Measurements from ENCODE around the gene CATSPERE. TPM values are rescaled to one million over a fixed set of nuclear protein-coding genes. Genes with fewer than 3 reads are reported as not detected.
A peak's percentile ranks its signal among the peaks of the same experiment; 100 is the strongest.

CATSPERE gene
- total RNA-seq, 4 donors from 2014 or later: 0.49 to 0.58 (median 0.56) TPM; not detected in 1

GRCh38 chr1:244450597-244451538 is 10.2 kb upstream of the CATSPERE start:
- Histone ChIP-seq H3K9me3 (no peaks in the 10 kb centered on the region), H3K4me1 (peaks cover 33 to 37% of the 10 kb centered on the region in 2 donors), H3K36me3 (no peaks in the 10 kb centered on the region), H3K4me3 (peak overlapping the region; percentile 89 to 99 (median 94)), H3K27ac (peak overlapping the region; percentile 96 to 99 (median 98)), H3K27me3 (no peaks in the 10 kb centered on the region)
- in situ Hi-C loops (cut with MboI; ENCODE audit: low sequenced_read_pairs in 4 of 4) (loop anchor here in 3 of 4 donors (5.0 to 25.0 kb wide), 4 partner anchors 196 to 561 kb away; partner anchors contain the start of gene DESI2 (in 2 of the 3)), intact Hi-C loops (cut with DNase I; ENCODE audit: low total_unique reads) (loop anchor here (5.0 to 10.0 kb wide), 2 partner anchors 384 to 404 kb away; partner anchors contain the start of gene COX20)
- DNase-seq (peak in 1 of 2 donors; percentile 39), ATAC-seq (peak; percentile 30 to 34)
- TF ChIP-seq POLR2A (IDR thresholded peaks at IDR 0.05) (peak; percentile 22 to 26), CTCF (IDR thresholded peaks at IDR 0.05 in 4 of 5, conservative IDR thresholded peaks at IDR 0.05 in 1 of 5) (no peak)

- in situ Hi-C loops (cut with MboI; ENCODE audit: low sequenced_read_pairs in 4 of 4): loop anchor here in 3 of 4 donors (5.0 to 25.0 kb wide), 4 partner anchors 196 to 561 kb away; partner anchors contain the start of gene DESI2 (in 2 of the 3)
- Histone ChIP-seq H3K4me1 (peaks cover 28 to 34% of the 10 kb centered on the region in 2 donors), H3K36me3 (no peaks in the 10 kb centered on the region), H3K27ac (peak within 1 kb of the TSS; percentile 96 to 99 (median 98)), H3K9me3 (no peaks in the 10 kb centered on the region), H3K4me3 (peak within 1 kb of the TSS; percentile 89 to 99 (median 94)), H3K27me3 (no peaks in the 10 kb centered on the region)
- ATAC-seq (peak; percentile 45 to 48), DNase-seq (no peak)
- TF ChIP-seq CTCF (IDR thresholded peaks at IDR 0.05 in 4 of 5, conservative IDR thresholded peaks at IDR 0.05 in 1 of 5): no peak
- peak; percentile 82 to 87 for TF ChIP-seq POLR2A (IDR thresholded peaks at IDR 0.05)
- intact Hi-C loops (cut with DNase I; ENCODE audit: low total_unique reads): loop anchor here (5.0 to 10.0 kb wide), 2 partner anchors 383 to 404 kb away; partner anchors contain the start of gene COX20
These were observed 9.5 kb upstream of the CATSPERE start, which contains the start of gene ADSS2 for GRCh38 chr1:244451539-244451950. TSS of gene ADSS2 (minus strand) at chr1:244451909. CDS start at chr1:244451817, 92 bp downstream.

- intact Hi-C loops (cut with DNase I; ENCODE audit: low total_unique reads): loop anchor here (1.0 to 10.0 kb wide), 5 partner anchors 200 to 1197 kb away; partner anchors contain the start of genes CEP170, COX20 and HNRNPU
- Histone ChIP-seq H3K27me3 (no peaks in the 10 kb centered on the region), H3K4me3 (peak overlapping the region; percentile 89 to 99 (median 94)), H3K27ac (peak overlapping the region; percentile 96 to 99 (median 98)), H3K9me3 (no peaks in the 10 kb centered on the region), H3K4me1 (peaks cover 28% of the 10 kb centered on the region in 2 donors), H3K36me3 (no peaks in the 10 kb centered on the region)
- ATAC-seq (peak; percentile 92 to 94), DNase-seq (peak; percentile 99)
- peak in 4 of 5 experiments; percentile 29 to 53 (median 46) for TF ChIP-seq CTCF (IDR thresholded peaks at IDR 0.05 in 4 of 5, conservative IDR thresholded peaks at IDR 0.05 in 1 of 5)
- no peak for TF ChIP-seq POLR2A (IDR thresholded peaks at IDR 0.05)
- in situ Hi-C loops (cut with MboI; ENCODE audit: low sequenced_read_pairs in 4 of 4): loop anchor here in 3 of 4 donors (5.0 to 25.0 kb wide), 4 partner anchors 195 to 560 kb away; partner anchors contain the start of gene DESI2 (in 2 of the 3)
These were observed 8.9 kb upstream of the CATSPERE start for GRCh38 chr1:244451951-244452795.

GRCh38 chr1:244454412-244454811 is 6.7 kb upstream of the CATSPERE start:
- H3K27ac ChIP-seq: no peak overlapping the region
- TF ChIP-seq CTCF (IDR thresholded peaks at IDR 0.05 in 4 of 5, conservative IDR thresholded peaks at IDR 0.05 in 1 of 5) (no peak), POLR2A (IDR thresholded peaks at IDR 0.05) (no peak)
- no peaks in the 10 kb centered on the region for H3K9me3 ChIP-seq
- peaks cover 18 to 19% of the 10 kb centered on the region in 2 donors for H3K4me1 ChIP-seq
- H3K36me3 ChIP-seq: no peaks in the 10 kb centered on the region
- H3K27me3 ChIP-seq: no peaks in the 10 kb centered on the region
- intact Hi-C loops (cut with DNase I; ENCODE audit: low total_unique reads) (loop anchor here (5.0 to 10.0 kb wide), 2 partner anchors 380 to 407 kb away; partner anchors contain the start of gene COX20), in situ Hi-C loops (cut with MboI; ENCODE audit: low sequenced_read_pairs in 4 of 4) (loop anchor here in 3 of 4 donors (5.0 to 25.0 kb wide), 4 partner anchors 193 to 558 kb away; partner anchors contain the start of gene DESI2 (in 2 of the 3))
- DNase-seq (no peak), ATAC-seq (no peak)
- H3K4me3 ChIP-seq: no peak overlapping the region
